GM23338 (cell line): ENCODE measurements around the gene TMEM59. TPM values are rescaled to one million over a fixed set of nuclear protein-coding genes. Genes with fewer than 3 reads are reported as not detected.
"Not testable (repeated sequence)": the region's sequence is repeated elsewhere in the genome, so short reads cannot be mapped to it uniquely, and the experiment has no call there.

ENCODE experiments used
- ATAC-seq: fragments of 200-7000 bp; cut with Tn5 transposase; 3 replicates; pipeline ENCODE4 v1.9.1; 2020
- DNase-seq: peaks from one replicate; pipeline ENCODE4 v3.0.0-alpha.2; 2015; ENCODE audit warnings: low spot score
- H2AFZ ChIP-seq: fragments of 200-600 bp; sonication (generic); 2 replicates; pipeline ENCODE4 v1.8.0; 2016; ENCODE audit warnings: antibody characterized with exemption, mild to moderate bottlenecking, moderate library complexity
- H3F3A ChIP-seq: fragments of 200-600 bp; sonication (generic); replicated peaks from 2 replicates; pipeline ENCODE4 v1.8.0; 2017; ENCODE audit warnings: antibody characterized with exemption, mixed run types, low read depth
- H3K27ac ChIP-seq: fragments of 200-600 bp; sonication (generic); 2 replicates; pipeline ENCODE4 v1.6.1; 2016; ENCODE audit warnings: low read depth
- H3K27me3 ChIP-seq: fragments of 200-600 bp; sonication (generic); 2 replicates; pipeline ENCODE4 v1.8.0; 2016; ENCODE audit warnings: mild to moderate bottlenecking, mixed run types, moderate library complexity; ENCODE audit not compliant: insufficient read depth
- H3K36me3 ChIP-seq: fragments of 200-600 bp; sonication (generic); 2 replicates; pipeline ENCODE4 v1.8.0; 2016; ENCODE audit warnings: mild to moderate bottlenecking; ENCODE audit not compliant: insufficient read depth
- H3K4me1 ChIP-seq: fragments of 200-600 bp; sonication (generic); 2 replicates; pipeline ENCODE4 v1.8.0; 2016; ENCODE audit warnings: mild to moderate bottlenecking, moderate library complexity; ENCODE audit not compliant: insufficient read depth
- H3K4me2 ChIP-seq: fragments of 200-600 bp; sonication (generic); 2 replicates; pipeline ENCODE4 v1.7.1; 2017; ENCODE audit warnings: mixed run types
- H3K4me3 ChIP-seq: fragments of 200-600 bp; sonication (generic); 2 replicates; pipeline ENCODE4 v1.6.1; 2016; ENCODE audit warnings: mixed run types
- H3K79me2 ChIP-seq: fragments of 200-600 bp; sonication (generic); replicated peaks from 2 replicates; pipeline ENCODE4 v1.8.0; 2017; ENCODE audit warnings: mild to moderate bottlenecking; ENCODE audit not compliant: insufficient read depth
- H3K9me2 ChIP-seq: fragments of 200-600 bp; sonication (generic); 2 replicates; pipeline ENCODE4 v1.8.0; 2017; ENCODE audit not compliant: insufficient read depth
- H4K20me1 ChIP-seq: fragments of 200-600 bp; sonication (generic); replicated peaks from 2 replicates; pipeline ENCODE4 v1.8.0; 2017; ENCODE audit warnings: mild to moderate bottlenecking; ENCODE audit not compliant: insufficient read depth
- H3K27ac Mint-ChIP-seq: 2 replicates; pipeline ENCODE4 v1.8.0; 2020; ENCODE audit warnings: inconsistent platforms, mild to moderate bottlenecking, moderate library complexity, mixed read lengths
- H3K27me3 Mint-ChIP-seq: 3 replicates; pipeline ENCODE4 v1.8.0; 2022; ENCODE audit warnings: low read depth, mild to moderate bottlenecking, moderate library complexity, mixed read lengths, inconsistent platforms; ENCODE audit not compliant: insufficient read depth, poor library complexity
- H3K36me3 Mint-ChIP-seq: 3 replicates; pipeline ENCODE4 v1.8.0; 2021; ENCODE audit warnings: low read depth, mild to moderate bottlenecking, inconsistent platforms, moderate library complexity, mixed read lengths
- H3K4me1 Mint-ChIP-seq: 3 replicates; pipeline ENCODE4 v1.8.0; 2020; ENCODE audit warnings: mild to moderate bottlenecking, inconsistent platforms, mixed read lengths
- H3K4me3 Mint-ChIP-seq: 3 replicates; pipeline ENCODE4 v1.8.0; 2021; ENCODE audit warnings: moderate library complexity, mild to moderate bottlenecking, inconsistent platforms, mixed read lengths
- H3K9me3 Mint-ChIP-seq: 3 replicates; pipeline ENCODE4 v1.8.0; 2020; ENCODE audit warnings: moderate library complexity, mild to moderate bottlenecking, inconsistent platforms, mixed read lengths
- ETS1 ChIP-seq: IDR thresholded peaks from 2 replicates; pipeline ENCODE4 v1.6.1; 2016; ENCODE audit warnings: antibody characterized with exemption
- REST ChIP-seq: IDR thresholded peaks from one replicate; pipeline ENCODE4 v1.6.1; 2018; ENCODE audit warnings: antibody characterized with exemption; ENCODE audit not compliant: unreplicated experiment
- ZNF462 ChIP-seq: fragments of 250-450 bp; sonication (Bioruptor Pico); IDR thresholded peaks from 2 replicates; pipeline ENCODE4 v1.5.0; 2020; ENCODE audit warnings: mild to moderate bottlenecking, moderate library complexity
- polyA plus RNA-seq: library from polyadenylated mRNA; unstranded; fragments of >200 nt; fragmentation: Nextera tagmentation; extraction: Ambion mirVana; gene quantifications from 2 replicates; pipeline ENCODE4 v1.2.1, GENCODE V29; 2016
- total RNA-seq: library from RNA; depleted of rRNA; stranded (reverse); fragments of >200 nt; shearing (Covaris generic); gene quantifications from 2 replicates; pipeline ENCODE4 v1.2.3, GENCODE V29; 2014

TMEM59 gene
- total and polyA plus RNA-seq, 2 experiments from 2014 or later, result 81.9 to 132 TPM

GRCh38 chr1:54051933-54052430 is 1.0 kb downstream of the TMEM59 start (continued):
- TF ChIP-seq ZNF462 (CRISPR knock-in tag) (no peak), ETS1 (no peak), REST (no peak)

DNA sequence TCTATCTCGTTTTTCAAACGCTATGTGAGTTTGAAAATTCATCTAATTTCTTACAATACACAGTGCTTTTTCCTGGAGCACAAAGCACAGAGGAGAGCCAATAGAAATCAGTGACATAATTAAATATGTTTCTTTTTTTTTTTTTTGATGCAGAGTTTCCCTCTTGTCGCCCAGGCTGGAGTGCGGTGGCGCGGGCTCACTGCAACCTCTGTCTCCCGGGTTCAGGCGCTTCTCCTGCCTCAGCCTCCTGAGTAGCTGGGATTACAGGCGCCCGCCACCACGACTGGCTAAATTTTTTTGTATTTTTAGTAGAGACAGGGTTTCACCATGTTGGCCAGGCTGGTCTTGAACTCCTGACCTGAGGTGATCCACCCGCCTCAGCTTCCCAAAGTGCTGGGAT is 2.6 kb downstream of the TMEM59 start:
- not testable (repeated sequence) for H3K27me3 Mint-ChIP-seq, H3K36me3 ChIP-seq, H3K4me1 Mint-ChIP-seq, H3F3A ChIP-seq, H3K4me3 Mint-ChIP-seq, H3K4me3 ChIP-seq, H3K27me3 ChIP-seq, H2AFZ ChIP-seq, H3K36me3 Mint-ChIP-seq, H3K27ac ChIP-seq, H3K27ac Mint-ChIP-seq, H3K9me3 Mint-ChIP-seq, H3K9me2 ChIP-seq, ATAC-seq, DNase-seq, H3K4me2 ChIP-seq
- Histone ChIP-seq H4K20me1 (peaks cover 13% of the 10 kb centered on the region), H3K79me2 (peaks cover 68% of the 10 kb centered on the region), H3K4me1 (peaks cover 16% of the 10 kb centered on the region)
